GM12891 (cell line): ENCODE results near the gene COPS7A.

Source experiments
- POLR2A ChIP-seq: IDR thresholded peaks from 2 replicates; pipeline ENCODE4 v1.6.1; 2011; ENCODE audit warnings: low read depth, low read length, control low read depth
- SPI1 ChIP-seq: IDR thresholded peaks from 2 replicates; pipeline ENCODE4 v1.6.1; 2011; ENCODE audit warnings: low read depth, low read length, control low read depth

DNA sequence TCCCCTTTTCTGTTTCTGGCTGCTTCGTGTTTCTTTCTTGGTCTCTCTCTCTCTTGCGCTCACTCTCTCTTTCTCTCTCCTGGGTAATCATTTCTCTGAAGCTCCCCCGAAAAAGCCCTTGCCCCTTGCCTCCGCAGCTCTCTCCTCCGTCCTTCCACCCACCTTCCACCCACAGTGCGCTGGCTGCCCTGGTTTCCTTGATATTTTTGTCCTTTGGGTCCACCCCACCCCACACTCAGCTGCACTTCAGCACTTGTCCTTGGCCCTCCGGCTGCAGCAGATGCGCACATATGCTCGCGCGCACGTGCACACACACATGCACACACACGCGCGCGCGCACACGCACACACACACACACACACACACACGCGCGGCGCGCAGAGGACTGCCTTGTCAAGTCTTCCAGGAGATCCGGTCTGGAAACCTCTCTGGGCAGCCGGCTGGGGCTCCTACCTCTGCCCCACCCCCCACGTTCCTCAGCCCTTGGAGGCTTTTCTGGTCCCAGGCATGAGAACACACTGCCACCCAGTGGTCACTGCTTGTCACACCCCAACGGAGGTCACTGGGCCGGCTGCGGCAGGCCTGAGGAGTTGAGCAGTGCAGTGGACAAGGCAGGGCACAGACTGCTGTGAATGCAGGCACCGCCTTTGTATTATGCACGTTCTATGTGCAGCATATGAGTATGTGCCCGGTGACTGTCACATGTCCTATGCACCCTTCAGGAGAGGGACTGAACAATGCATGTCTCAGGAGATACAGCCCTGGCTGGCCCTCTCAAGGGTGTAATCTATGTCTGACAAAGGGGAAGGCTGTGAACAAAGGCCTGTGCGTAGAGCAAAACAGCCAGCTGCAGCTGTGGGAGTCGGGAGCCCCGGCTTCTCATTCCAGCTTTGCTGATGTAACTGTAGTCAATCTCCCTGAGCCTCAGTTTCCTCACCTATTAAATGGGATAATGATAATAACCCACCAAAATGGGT is 55.0 kb downstream of the COPS7A start:
- TF ChIP-seq POLR2A (no peak), SPI1 (no peak)
